ENCODE data around the gene DCTN4.

Gene DCTN4

DNA sequence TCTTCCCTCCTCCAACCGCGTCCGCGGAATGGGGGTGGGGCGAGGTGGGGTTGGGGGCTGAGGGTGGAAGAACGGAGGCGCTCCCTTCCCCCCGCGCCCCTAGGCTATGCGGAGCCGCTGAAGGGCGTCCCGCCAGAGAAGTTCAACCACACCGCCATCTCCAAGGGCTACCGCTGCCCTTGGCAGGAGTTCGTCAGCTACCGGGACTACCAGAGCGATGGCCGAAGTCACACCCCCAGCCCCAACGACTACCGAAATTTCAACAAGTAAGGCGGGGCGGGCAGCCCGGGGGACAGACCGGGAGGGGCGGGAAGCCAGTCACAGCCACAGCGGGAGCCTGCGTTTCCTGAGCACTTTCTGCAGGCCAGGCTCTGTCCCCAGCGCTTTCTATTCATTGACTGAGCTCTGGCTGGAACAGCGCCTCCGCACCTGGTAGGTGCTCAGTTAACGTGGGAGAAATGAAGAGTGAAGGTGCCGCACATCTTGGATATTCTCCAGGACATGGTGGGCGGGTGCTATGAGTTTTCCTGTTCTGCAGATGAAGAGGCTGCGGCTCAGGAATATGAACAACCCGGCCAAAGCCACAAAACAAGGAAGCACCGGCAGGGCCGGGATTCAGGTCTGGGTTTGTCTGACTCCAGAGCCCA lies 86.5 kb downstream of the DCTN4 start:
- H3K27me3 ChIP-seq (ENCODE audit: insufficient read depth, low read length, poor library complexity): peaks cover 14% of the 10 kb centered on the region
- TF ChIP-seq, protein P1, sequence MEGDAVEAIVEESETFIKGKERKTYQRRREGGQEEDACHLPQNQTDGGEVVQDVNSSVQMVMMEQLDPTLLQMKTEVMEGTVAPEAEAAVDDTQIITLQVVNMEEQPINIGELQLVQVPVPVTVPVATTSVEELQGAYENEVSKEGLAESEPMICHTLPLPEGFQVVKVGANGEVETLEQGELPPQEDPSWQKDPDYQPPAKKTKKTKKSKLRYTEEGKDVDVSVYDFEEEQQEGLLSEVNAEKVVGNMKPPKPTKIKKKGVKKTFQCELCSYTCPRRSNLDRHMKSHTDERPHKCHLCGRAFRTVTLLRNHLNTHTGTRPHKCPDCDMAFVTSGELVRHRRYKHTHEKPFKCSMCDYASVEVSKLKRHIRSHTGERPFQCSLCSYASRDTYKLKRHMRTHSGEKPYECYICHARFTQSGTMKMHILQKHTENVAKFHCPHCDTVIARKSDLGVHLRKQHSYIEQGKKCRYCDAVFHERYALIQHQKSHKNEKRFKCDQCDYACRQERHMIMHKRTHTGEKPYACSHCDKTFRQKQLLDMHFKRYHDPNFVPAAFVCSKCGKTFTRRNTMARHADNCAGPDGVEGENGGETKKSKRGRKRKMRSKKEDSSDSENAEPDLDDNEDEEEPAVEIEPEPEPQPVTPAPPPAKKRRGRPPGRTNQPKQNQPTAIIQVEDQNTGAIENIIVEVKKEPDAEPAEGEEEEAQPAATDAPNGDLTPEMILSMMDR (IDR thresholded peaks at IDR 0.05; ENCODE audit: borderline replicate concordance, extremely low read depth, low read length, poor library complexity, severe bottlenecking): no peak
- no peak for TF ChIP-seq EZH2 (IDR thresholded peaks at IDR 0.05; ENCODE audit: borderline replicate concordance, low read depth, low read length, severe bottlenecking)
- H3K27ac ChIP-seq (ENCODE audit: low read length): peak overlapping the region; percentile 68
- no peaks in the 10 kb centered on the region for H3K36me3 ChIP-seq (ENCODE audit: insufficient read depth, low read length)
- H2AFZ ChIP-seq (ENCODE audit: low read depth, low read length): peak overlapping the region; percentile 91
- ATAC-seq (ENCODE audit: insufficient read depth, low read depth) (peak; percentile 82), DNase-seq (peak; percentile 49)
- H3K4me1 ChIP-seq (ENCODE audit: insufficient read depth, low read length): peaks cover 28% of the 10 kb centered on the region
- peak overlapping the region; percentile 37 to 73; a peak in 3 of 4 replicates for H3K4me3 ChIP-seq (ENCODE audit: low read depth in 1 of 2, low read length in 2 of 2)
- no peaks in the 10 kb centered on the region for H3K9me3 ChIP-seq (ENCODE audit: insufficient read depth, low read length, severe bottlenecking)
- no peaks in the 10 kb centered on the region for H4K20me1 ChIP-seq (ENCODE audit: insufficient read depth, low read length)
- H3K9ac ChIP-seq (ENCODE audit: low read depth, low read length): peak overlapping the region; percentile 65
- H3K4me2 ChIP-seq (ENCODE audit: insufficient read depth, low read length): peak overlapping the region; percentile 88
- no peaks in the 10 kb centered on the region for H3K79me2 ChIP-seq (ENCODE audit: insufficient read depth, low read length)

DNA sequence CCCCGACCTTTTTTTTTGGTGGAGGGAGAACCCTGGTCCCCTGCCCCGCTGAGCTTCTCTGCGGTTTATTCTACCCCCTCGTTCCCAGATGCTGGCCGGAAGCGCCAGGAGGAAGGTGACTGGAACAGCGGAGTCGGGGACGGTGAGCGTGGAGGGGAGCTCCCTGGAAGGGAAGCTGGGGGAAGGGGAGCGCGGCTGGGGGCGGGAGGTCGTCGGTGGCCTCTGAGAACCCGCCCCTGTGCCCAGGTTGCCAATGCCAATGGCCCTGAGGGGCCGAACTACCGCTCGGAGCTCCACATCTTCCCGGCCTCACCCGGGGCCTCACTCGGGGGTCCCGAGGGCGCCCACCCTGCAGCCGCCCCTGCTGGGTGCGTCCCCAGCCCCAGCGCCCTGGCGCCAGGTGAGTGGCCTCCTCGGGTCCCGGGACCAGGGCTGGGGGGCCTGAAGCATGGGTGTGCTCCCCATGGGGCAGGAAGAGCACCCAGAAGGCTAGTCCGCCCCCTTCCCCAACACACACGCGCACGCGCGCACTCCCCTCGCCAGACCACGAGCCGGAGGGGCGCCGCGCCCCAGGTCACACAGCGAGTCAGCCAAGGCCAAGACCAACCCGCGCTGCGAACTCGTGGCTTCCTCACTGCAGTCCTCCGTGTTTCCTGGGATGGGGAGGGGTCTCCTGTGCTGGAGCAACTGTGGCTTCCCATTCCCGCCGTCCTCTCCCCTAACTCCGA lies 87.1 kb downstream of the DCTN4 start:
- no peaks in the 10 kb centered on the region for H3K9me3 ChIP-seq (ENCODE audit: insufficient read depth, low read length, severe bottlenecking)
- DNase-seq: peak; percentile 30
- peak overlapping the region; percentile 37 to 73; a peak in 3 of 4 replicates for H3K4me3 ChIP-seq (ENCODE audit: low read depth in 1 of 2, low read length in 2 of 2)
- peaks cover 14% of the 10 kb centered on the region for H3K27me3 ChIP-seq (ENCODE audit: insufficient read depth, low read length, poor library complexity)
- no peaks in the 10 kb centered on the region for H3K79me2 ChIP-seq (ENCODE audit: insufficient read depth, low read length)
- TF ChIP-seq EZH2 (IDR thresholded peaks at IDR 0.05; ENCODE audit: borderline replicate concordance, low read depth, low read length, severe bottlenecking): no peak
- TF ChIP-seq, protein P1 (IDR thresholded peaks at IDR 0.05; ENCODE audit: borderline replicate concordance, extremely low read depth, low read length, poor library complexity, severe bottlenecking): no peak
- no peaks in the 10 kb centered on the region for H4K20me1 ChIP-seq (ENCODE audit: insufficient read depth, low read length)
- peak overlapping the region; percentile 91 for H2AFZ ChIP-seq (ENCODE audit: low read depth, low read length)
- ATAC-seq (ENCODE audit: insufficient read depth, low read depth): peak; percentile 69
- peak overlapping the region; percentile 65 for H3K9ac ChIP-seq (ENCODE audit: low read depth, low read length)
- H3K27ac ChIP-seq (ENCODE audit: low read length): peak overlapping the region; percentile 68
- peaks cover 28% of the 10 kb centered on the region for H3K4me1 ChIP-seq (ENCODE audit: insufficient read depth, low read length)
- H3K4me2 ChIP-seq (ENCODE audit: insufficient read depth, low read length): peak overlapping the region; percentile 88
- no peaks in the 10 kb centered on the region for H3K36me3 ChIP-seq (ENCODE audit: insufficient read depth, low read length)

DNA sequence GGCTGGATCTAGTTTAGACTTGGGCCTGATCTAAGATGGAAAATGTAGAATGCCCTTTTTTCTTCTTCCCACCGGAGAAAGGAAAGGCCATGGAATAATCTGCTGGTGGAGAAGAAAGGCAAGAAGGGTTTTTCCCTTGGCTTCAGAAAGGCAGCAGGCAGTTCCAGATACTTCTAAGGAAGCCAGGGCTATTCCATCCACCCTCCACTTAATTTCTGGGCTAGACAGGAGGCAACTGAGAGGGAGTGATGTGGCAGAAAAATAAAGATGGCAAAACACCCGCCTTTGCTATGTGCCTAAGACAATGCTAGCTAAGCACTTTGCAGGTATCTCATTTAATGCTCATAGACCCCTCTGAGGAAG lies 87.9 kb downstream of the DCTN4 start:
- H2AFZ ChIP-seq (ENCODE audit: low read depth, low read length): 0 out of 2 replicates have a peak overlapping the region, but pooled peaks have one; percentile 91
- peak overlapping the region; percentile 88; the same call in 1 of the 2 replicates for H3K4me2 ChIP-seq (ENCODE audit: insufficient read depth, low read length)
- H3K9me3 ChIP-seq (ENCODE audit: insufficient read depth, low read length, severe bottlenecking): no peaks in the 10 kb centered on the region
- H3K4me1 ChIP-seq (ENCODE audit: insufficient read depth, low read length): peaks cover 28% of the 10 kb centered on the region
- no peaks in the 10 kb centered on the region for H3K79me2 ChIP-seq (ENCODE audit: insufficient read depth, low read length)
- TF ChIP-seq, protein P1 (IDR thresholded peaks at IDR 0.05; ENCODE audit: borderline replicate concordance, extremely low read depth, low read length, poor library complexity, severe bottlenecking): no peak
- no peak for TF ChIP-seq EZH2 (IDR thresholded peaks at IDR 0.05; ENCODE audit: borderline replicate concordance, low read depth, low read length, severe bottlenecking)
- peaks cover 14% of the 10 kb centered on the region for H3K27me3 ChIP-seq (ENCODE audit: insufficient read depth, low read length, poor library complexity)
- H3K9ac ChIP-seq (ENCODE audit: low read depth, low read length): no peak overlapping the region
- no peak overlapping the region; a peak in 1 of 4 replicates for H3K4me3 ChIP-seq (ENCODE audit: low read depth in 1 of 2, low read length in 2 of 2)
- no peak for ATAC-seq (ENCODE audit: insufficient read depth, low read depth)
- no peak overlapping the region for H3K27ac ChIP-seq (ENCODE audit: low read length)
- no peak for DNase-seq
- no peaks in the 10 kb centered on the region for H3K36me3 ChIP-seq (ENCODE audit: insufficient read depth, low read length)
- no peaks in the 10 kb centered on the region for H4K20me1 ChIP-seq (ENCODE audit: insufficient read depth, low read length)

Measured in DND-41 (cell line).